ENCODE measurements around the gene NOX1.
"Not testable (repeated sequence)": the region's sequence is repeated elsewhere in the genome, so short reads cannot be mapped to it uniquely, and the experiment has no call there.

The NOX1 gene

GRCh38 chrX:100812216-100813158 lies 61.7 kb downstream of the NOX1 start:
- Histone ChIP-seq H4K8ac (ENCODE audit: low read length) (no peak overlapping the region), H3K9ac (ENCODE audit: low read length) (no peak overlapping the region), H2BK12ac (ENCODE audit: low read length in 2 of 2) (no peak overlapping the region), H3K4me3 (ENCODE audit: insufficient read depth in 1 of 2, low read depth in 1 of 2, low read length in 2 of 2) (no peak overlapping the region), H4K91ac (ENCODE audit: low read length) (no peak overlapping the region), H3K14ac (ENCODE audit: low read length in 2 of 2) (no peak overlapping the region), H3K9me3 (ENCODE audit: control insufficient read depth, low read length) (no peaks in the 10 kb centered on the region), H3K4me1 (ENCODE audit: control insufficient read depth, insufficient read depth, low read depth, low read length) (no peaks in the 10 kb centered on the region), H2AK5ac (ENCODE audit: low read length, severe bottlenecking) (no peak overlapping the region), H2AFZ (ENCODE audit: low read depth, low read length) (no peak overlapping the region), H3K18ac (ENCODE audit: low read depth in 1 of 2, low read length in 2 of 2) (no peak overlapping the region), H3K4ac (ENCODE audit: low read depth in 1 of 2, low read length in 2 of 2) (no peak overlapping the region), H2BK120ac (ENCODE audit: low read depth, low read length) (no peak overlapping the region), H3K36me3 (ENCODE audit: control insufficient read depth in 1 of 2, insufficient read depth in 2 of 2, low read depth in 1 of 2, low read length in 2 of 2) (no peaks in the 10 kb centered on the region), H2BK5ac (ENCODE audit: low read depth, low read length, poor library complexity, severe bottlenecking) (no peak overlapping the region), H3K23ac (ENCODE audit: low read length in 2 of 2) (no peak overlapping the region), H3K27ac (ENCODE audit: low read length, poor library complexity, severe bottlenecking) (no peak overlapping the region), H3K4me2 (ENCODE audit: low read length, poor library complexity, severe bottlenecking) (no peak overlapping the region), H2BK15ac (ENCODE audit: low read depth, poor library complexity, severe bottlenecking) (no peak overlapping the region), H3K79me1 (replicated peaks; ENCODE audit: low read length, poor library complexity, severe bottlenecking) (no peaks in the 10 kb centered on the region), H3K27me3 (ENCODE audit: control insufficient read depth in 1 of 2, insufficient read depth in 1 of 2, low read length in 2 of 2) (peaks cover 0 to 47% of the 10 kb centered on the region in 2 experiments)
- DNase-seq: no peak
- WGBS: 46% methylated on average over 7 of the region's 12 CpGs

- not testable (repeated sequence) for DNase-seq; H2BK5ac ChIP-seq (ENCODE audit: low read depth, low read length, poor library complexity, severe bottlenecking); H3K18ac ChIP-seq (ENCODE audit: low read depth in 1 of 2, low read length in 2 of 2); H3K36me3 ChIP-seq (ENCODE audit: control insufficient read depth in 1 of 2, insufficient read depth in 2 of 2, low read depth in 1 of 2, low read length in 2 of 2); H3K4me3 ChIP-seq (ENCODE audit: insufficient read depth in 1 of 2, low read depth in 1 of 2, low read length in 2 of 2); H3K4ac ChIP-seq (ENCODE audit: low read depth in 1 of 2, low read length in 2 of 2); H3K4me2 ChIP-seq (ENCODE audit: low read length, poor library complexity, severe bottlenecking); H2AK5ac ChIP-seq (ENCODE audit: low read length, severe bottlenecking); H3K9ac ChIP-seq (ENCODE audit: low read length); H3K27ac ChIP-seq (ENCODE audit: low read length, poor library complexity, severe bottlenecking); H2BK15ac ChIP-seq (ENCODE audit: low read depth, poor library complexity, severe bottlenecking); H2BK12ac ChIP-seq (ENCODE audit: low read length in 2 of 2); H3K79me1 ChIP-seq (replicated peaks; ENCODE audit: low read length, poor library complexity, severe bottlenecking); H2AFZ ChIP-seq (ENCODE audit: low read depth, low read length); H4K91ac ChIP-seq (ENCODE audit: low read length); H3K9me3 ChIP-seq (ENCODE audit: control insufficient read depth, low read length); H3K4me1 ChIP-seq (ENCODE audit: control insufficient read depth, insufficient read depth, low read depth, low read length); H3K14ac ChIP-seq (ENCODE audit: low read length in 2 of 2); H3K23ac ChIP-seq (ENCODE audit: low read length in 2 of 2); H2BK120ac ChIP-seq (ENCODE audit: low read depth, low read length); H4K8ac ChIP-seq (ENCODE audit: low read length)
- 95% methylated on average over 5 of the region's 7 CpGs for WGBS
- H3K27me3 ChIP-seq (ENCODE audit: control insufficient read depth in 1 of 2, insufficient read depth in 1 of 2, low read length in 2 of 2): peaks cover 0 to 29% of the 10 kb centered on the region in 2 experiments
Observed at GRCh38 chrX:100808265-100808664, 65.9 kb downstream of the NOX1 start.

GRCh38 chrX:100804780-100805179 lies 69.4 kb downstream of the NOX1 start:
- peaks cover 3% of the 10 kb centered on the region for H3K9me3 ChIP-seq (ENCODE audit: control insufficient read depth, low read length)
- H3K27ac ChIP-seq (ENCODE audit: low read length, poor library complexity, severe bottlenecking): no peak overlapping the region
- no peak overlapping the region for H2BK5ac ChIP-seq (ENCODE audit: low read depth, low read length, poor library complexity, severe bottlenecking)
- H2BK120ac ChIP-seq (ENCODE audit: low read depth, low read length): no peak overlapping the region
- no peak overlapping the region for H4K91ac ChIP-seq (ENCODE audit: low read length)
- H3K4me3 ChIP-seq (ENCODE audit: insufficient read depth in 1 of 2, low read depth in 1 of 2, low read length in 2 of 2): no peak overlapping the region
- no peak overlapping the region for H3K23ac ChIP-seq (ENCODE audit: low read length in 2 of 2)
- DNase-seq: no peak
- no peak overlapping the region for H2AK5ac ChIP-seq (ENCODE audit: low read length, severe bottlenecking)
- H3K36me3 ChIP-seq (ENCODE audit: control insufficient read depth in 1 of 2, insufficient read depth in 2 of 2, low read depth in 1 of 2, low read length in 2 of 2): no peaks in the 10 kb centered on the region
- WGBS: 83% methylated on average over 1 of the region's 1 CpG
- no peak overlapping the region for H4K8ac ChIP-seq (ENCODE audit: low read length)
- no peak overlapping the region for H2BK15ac ChIP-seq (ENCODE audit: low read depth, poor library complexity, severe bottlenecking)
- no peak overlapping the region for H2BK12ac ChIP-seq (ENCODE audit: low read length in 2 of 2)
- H3K18ac ChIP-seq (ENCODE audit: low read depth in 1 of 2, low read length in 2 of 2): no peak overlapping the region
- no peak overlapping the region for H3K4me2 ChIP-seq (ENCODE audit: low read length, poor library complexity, severe bottlenecking)
- H3K4me1 ChIP-seq (ENCODE audit: control insufficient read depth, insufficient read depth, low read depth, low read length): no peaks in the 10 kb centered on the region
- H3K4ac ChIP-seq (ENCODE audit: low read depth in 1 of 2, low read length in 2 of 2): no peak overlapping the region
- no peak overlapping the region for H3K14ac ChIP-seq (ENCODE audit: low read length in 2 of 2)
- no peak overlapping the region for H2AFZ ChIP-seq (ENCODE audit: low read depth, low read length)
- no peak overlapping the region for H3K9ac ChIP-seq (ENCODE audit: low read length)
- H3K27me3 ChIP-seq (ENCODE audit: control insufficient read depth in 1 of 2, insufficient read depth in 1 of 2, low read length in 2 of 2): peaks cover 4 to 26% of the 10 kb centered on the region in 2 experiments
- H3K79me1 ChIP-seq (replicated peaks; ENCODE audit: low read length, poor library complexity, severe bottlenecking): no peaks in the 10 kb centered on the region

DNA sequence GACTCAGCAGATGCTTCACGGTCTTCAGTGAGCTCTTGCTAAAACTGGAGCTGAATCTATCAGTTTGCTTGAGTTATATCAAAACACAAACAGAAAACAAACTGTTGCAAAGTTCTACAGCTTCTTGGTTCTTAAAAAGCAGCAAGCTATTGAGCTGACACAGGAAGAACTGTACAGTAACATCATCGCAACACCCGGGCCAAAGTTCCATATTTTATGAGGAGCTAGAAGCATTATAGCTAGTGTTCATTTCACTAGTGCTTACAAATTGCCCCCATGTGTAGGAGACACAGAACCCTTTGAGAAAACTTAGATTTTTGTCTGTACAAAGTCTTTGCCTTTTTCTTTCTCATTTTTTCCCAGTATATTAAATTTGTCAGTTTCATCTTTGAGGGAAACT lies 71.3 kb downstream of the NOX1 start:
- no peak overlapping the region for H3K4me3 ChIP-seq (ENCODE audit: insufficient read depth in 1 of 2, low read depth in 1 of 2, low read length in 2 of 2)
- peaks cover 4 to 34% of the 10 kb centered on the region in 2 experiments for H3K27me3 ChIP-seq (ENCODE audit: control insufficient read depth in 1 of 2, insufficient read depth in 1 of 2, low read length in 2 of 2)
- H2BK120ac ChIP-seq (ENCODE audit: low read depth, low read length): no peak overlapping the region
- no peak overlapping the region for H3K9ac ChIP-seq (ENCODE audit: low read length)
- H2BK5ac ChIP-seq (ENCODE audit: low read depth, low read length, poor library complexity, severe bottlenecking): no peak overlapping the region
- no peak overlapping the region for H2BK12ac ChIP-seq (ENCODE audit: low read length in 2 of 2)
- no peak overlapping the region for H3K4me2 ChIP-seq (ENCODE audit: low read length, poor library complexity, severe bottlenecking)
- 100% methylated on average over 1 of the region's 3 CpGs for WGBS
- no peaks in the 10 kb centered on the region for H3K4me1 ChIP-seq (ENCODE audit: control insufficient read depth, insufficient read depth, low read depth, low read length)
- DNase-seq: no peak
- H4K91ac ChIP-seq (ENCODE audit: low read length): no peak overlapping the region
- no peak overlapping the region for H3K23ac ChIP-seq (ENCODE audit: low read length in 2 of 2)
- H2AFZ ChIP-seq (ENCODE audit: low read depth, low read length): no peak overlapping the region
- H2AK5ac ChIP-seq (ENCODE audit: low read length, severe bottlenecking): no peak overlapping the region
- H3K18ac ChIP-seq (ENCODE audit: low read depth in 1 of 2, low read length in 2 of 2): no peak overlapping the region
- H3K36me3 ChIP-seq (ENCODE audit: control insufficient read depth in 1 of 2, insufficient read depth in 2 of 2, low read depth in 1 of 2, low read length in 2 of 2): no peaks in the 10 kb centered on the region
- H3K14ac ChIP-seq (ENCODE audit: low read length in 2 of 2): no peak overlapping the region
- H2BK15ac ChIP-seq (ENCODE audit: low read depth, poor library complexity, severe bottlenecking): no peak overlapping the region
- H3K27ac ChIP-seq (ENCODE audit: low read length, poor library complexity, severe bottlenecking): no peak overlapping the region
- H4K8ac ChIP-seq (ENCODE audit: low read length): no peak overlapping the region
- H3K79me1 ChIP-seq (replicated peaks; ENCODE audit: low read length, poor library complexity, severe bottlenecking): no peaks in the 10 kb centered on the region
- H3K9me3 ChIP-seq (ENCODE audit: control insufficient read depth, low read length): peaks cover 3% of the 10 kb centered on the region
- H3K4ac ChIP-seq (ENCODE audit: low read depth in 1 of 2, low read length in 2 of 2): no peak overlapping the region

All from mesenchymal stem cell (in vitro differentiated cells and primary cell).